Erythroblast (primary cell): ENCODE data around the gene NTHL1.
"Not testable (repeated sequence)": the region's sequence is repeated elsewhere in the genome, so short reads cannot be mapped to it uniquely, and the experiment has no call there.

Experiments used
- GATA1 ChIP-seq: IDR thresholded peaks from 2 replicates; pipeline ENCODE4 v1.6.1; 2011; ENCODE audit warnings: low read depth, mild to moderate bottlenecking, control low read depth, low read length, moderate library complexity
- POLR2A ChIP-seq: IDR thresholded peaks from 2 replicates; pipeline ENCODE4 v1.6.1; 2011; ENCODE audit warnings: mild to moderate bottlenecking, low read length

DNA sequence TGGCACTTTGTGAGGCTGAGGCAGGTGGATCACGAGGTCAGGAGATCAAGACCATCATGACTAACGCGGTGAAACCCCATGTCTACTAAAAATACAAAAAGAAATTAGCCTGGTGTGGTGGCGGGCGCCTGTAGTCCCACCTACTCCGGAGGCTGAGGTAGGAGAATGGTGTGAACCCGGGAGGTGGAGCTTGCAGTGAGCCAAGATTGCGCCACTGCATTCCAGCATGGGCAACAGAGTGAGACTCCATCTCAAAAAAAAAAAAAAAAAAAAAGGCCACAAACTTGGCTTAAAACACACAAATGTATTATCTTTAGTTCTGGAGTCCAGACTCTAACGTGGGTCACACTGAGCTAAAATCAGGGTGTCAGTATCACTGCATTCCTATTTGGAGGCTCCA, 35.9 kb downstream of the NTHL1 start:
- not testable (repeated sequence) for TF ChIP-seq POLR2A, GATA1
